IPS-15b (cell line): ENCODE results near the gene PLK2.

Experiments used
- H3K27me3 ChIP-seq: one replicate; pipeline ENCODE4 v1.6.1; 2013; ENCODE audit warnings: low read length; ENCODE audit not compliant: control insufficient read depth, insufficient read depth
- H3K36me3 ChIP-seq: one replicate; pipeline ENCODE4 v1.6.1; 2013; ENCODE audit warnings: low read length; ENCODE audit not compliant: control insufficient read depth, insufficient read depth
- H3K4me1 ChIP-seq: one replicate; pipeline ENCODE4 v1.6.1; 2013; ENCODE audit warnings: mild to moderate bottlenecking, low read length; ENCODE audit not compliant: control insufficient read depth, insufficient read depth
- H3K4me3 ChIP-seq: one replicate; pipeline ENCODE4 v1.5.1; 2013; ENCODE audit warnings: low read depth, low read length
- H3K9ac ChIP-seq: one replicate; pipeline ENCODE4 v1.6.1; 2013; ENCODE audit warnings: low read depth, mild to moderate bottlenecking, low read length
- H3K9me3 ChIP-seq: one replicate; pipeline ENCODE4 v1.6.1; 2013; ENCODE audit warnings: mild to moderate bottlenecking, low read length; ENCODE audit not compliant: control insufficient read depth, insufficient read depth

PLK2 gene

DNA sequence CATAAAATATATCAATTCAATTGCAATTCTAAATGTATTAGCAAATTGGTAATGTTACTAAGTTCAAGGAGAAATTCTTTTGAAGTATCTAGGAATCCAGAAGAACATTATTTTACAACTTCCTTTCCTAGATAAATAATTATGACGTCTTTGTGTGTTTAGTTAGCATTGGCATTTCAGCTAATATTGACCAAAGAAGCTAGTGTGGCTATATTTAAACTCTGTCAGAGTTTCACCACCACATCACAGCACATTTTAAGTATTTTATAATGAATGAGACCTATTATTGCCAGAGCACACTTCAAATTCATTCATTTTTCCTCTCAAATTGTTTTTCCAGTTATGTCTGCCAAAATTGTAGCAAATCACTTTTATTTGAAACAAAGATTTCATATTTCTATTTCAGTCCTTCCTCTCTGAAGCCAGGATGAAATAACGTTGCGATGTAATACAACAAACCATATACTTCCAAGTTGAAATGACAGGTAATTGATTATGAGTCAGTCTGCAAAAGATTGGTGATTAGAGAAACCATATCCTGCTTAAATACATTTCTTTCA lies 18.9 kb downstream of the PLK2 start:
- H3K4me3 ChIP-seq: no peak overlapping the region
- no peaks in the 10 kb centered on the region for H3K27me3 ChIP-seq
- H3K4me1 ChIP-seq: no peaks in the 10 kb centered on the region
- H3K9ac ChIP-seq: no peak overlapping the region
- no peaks in the 10 kb centered on the region for H3K9me3 ChIP-seq
- no peaks in the 10 kb centered on the region for H3K36me3 ChIP-seq

DNA sequence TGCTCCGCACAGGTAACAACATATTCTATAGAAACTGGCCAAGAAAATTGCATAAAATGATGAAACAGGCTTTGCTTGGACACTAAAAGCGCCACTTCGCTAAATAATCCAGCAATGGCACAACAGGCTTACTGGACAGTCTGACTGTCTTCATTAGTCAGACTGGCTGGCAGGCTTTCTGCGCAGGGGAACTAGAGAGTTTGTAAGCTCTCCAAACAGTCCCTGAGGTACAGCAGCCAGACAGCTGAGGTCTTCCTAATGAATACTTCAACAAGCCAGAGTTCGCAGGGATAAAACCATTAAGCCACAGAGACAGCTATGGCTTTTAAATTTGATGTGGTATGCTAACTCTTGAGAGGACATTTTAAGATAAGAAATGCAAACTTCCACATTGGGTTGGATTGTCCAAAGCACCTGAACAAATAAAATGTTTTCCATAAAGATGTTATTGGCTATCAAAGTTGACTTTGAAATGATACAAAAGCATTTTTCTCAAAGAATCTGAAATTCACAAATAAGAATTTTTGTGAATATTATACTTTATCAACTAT lies 20.7 kb downstream of the PLK2 start:
- H3K9me3 ChIP-seq: no peaks in the 10 kb centered on the region
- H3K27me3 ChIP-seq: no peaks in the 10 kb centered on the region
- H3K4me1 ChIP-seq: no peaks in the 10 kb centered on the region
- no peaks in the 10 kb centered on the region for H3K36me3 ChIP-seq
- H3K9ac ChIP-seq: no peak overlapping the region
- no peak overlapping the region for H3K4me3 ChIP-seq

DNA sequence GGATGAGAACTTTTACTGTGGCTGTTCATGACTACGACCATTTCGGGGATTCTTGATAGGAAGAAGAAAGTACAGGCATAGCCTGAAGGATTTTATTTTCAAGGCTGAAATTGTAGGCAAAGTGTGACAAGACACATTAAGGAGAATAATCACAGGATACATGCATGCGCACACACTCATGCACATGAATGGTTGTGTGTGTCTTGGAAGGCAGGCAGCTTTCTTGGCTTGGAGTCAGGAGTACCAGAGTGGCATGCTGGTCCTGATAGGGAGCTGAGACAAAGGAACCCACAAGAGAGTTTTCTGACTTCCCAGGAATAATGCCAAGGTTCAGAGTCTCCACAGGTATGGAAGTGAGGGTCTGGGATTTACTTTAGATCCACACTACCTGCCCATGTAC lies 22.2 kb downstream of the PLK2 start:
- no peaks in the 10 kb centered on the region for H3K27me3 ChIP-seq
- no peaks in the 10 kb centered on the region for H3K4me1 ChIP-seq
- no peak overlapping the region for H3K4me3 ChIP-seq
- H3K9me3 ChIP-seq: no peaks in the 10 kb centered on the region
- H3K36me3 ChIP-seq: no peaks in the 10 kb centered on the region
- no peak overlapping the region for H3K9ac ChIP-seq

DNA sequence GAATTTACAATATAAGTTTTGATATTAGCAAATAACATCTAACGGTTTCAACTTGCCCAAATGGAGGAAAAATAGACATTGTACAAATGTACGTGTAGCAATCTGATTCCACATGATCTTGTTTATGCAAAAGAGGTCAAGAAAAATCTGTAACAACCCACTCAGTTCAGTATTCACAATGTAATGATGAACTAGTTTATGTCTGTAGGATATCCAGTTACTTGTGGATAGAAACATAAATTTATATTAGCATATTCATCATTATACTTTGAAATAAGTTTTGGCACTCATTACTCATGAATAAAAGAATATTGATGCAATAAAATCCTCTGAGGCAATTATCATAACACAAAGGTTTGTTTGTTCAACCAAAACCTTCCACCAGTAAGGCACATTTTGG lies 28.1 kb downstream of the PLK2 start:
- H3K27me3 ChIP-seq: no peaks in the 10 kb centered on the region
- no peak overlapping the region for H3K4me3 ChIP-seq
- H3K36me3 ChIP-seq: no peaks in the 10 kb centered on the region
- H3K9ac ChIP-seq: no peak overlapping the region
- H3K9me3 ChIP-seq: no peaks in the 10 kb centered on the region
- no peaks in the 10 kb centered on the region for H3K4me1 ChIP-seq

DNA sequence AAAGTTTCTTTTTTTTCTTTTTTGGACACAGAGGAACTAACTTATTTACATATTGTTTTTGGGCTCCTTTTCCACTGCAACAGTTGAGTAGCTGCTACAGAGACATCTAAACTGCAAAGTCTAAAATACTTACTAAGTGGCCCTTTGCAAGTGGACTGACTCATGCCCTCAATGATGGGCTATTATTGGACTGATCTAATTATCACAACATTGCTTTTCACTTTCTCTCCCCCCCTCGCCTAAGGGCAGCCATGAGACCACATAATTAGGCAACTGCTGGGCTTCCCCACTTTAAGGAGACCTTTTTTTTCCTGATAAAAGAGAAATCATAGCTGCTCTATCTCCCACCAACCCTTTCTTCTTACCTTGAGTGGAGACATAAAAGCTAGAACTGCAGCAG lies 47.0 kb downstream of the PLK2 start:
- H3K4me3 ChIP-seq: no peak overlapping the region
- H3K9ac ChIP-seq: no peak overlapping the region
- H3K9me3 ChIP-seq: no peaks in the 10 kb centered on the region
- no peaks in the 10 kb centered on the region for H3K27me3 ChIP-seq
- no peaks in the 10 kb centered on the region for H3K4me1 ChIP-seq
- H3K36me3 ChIP-seq: no peaks in the 10 kb centered on the region

DNA sequence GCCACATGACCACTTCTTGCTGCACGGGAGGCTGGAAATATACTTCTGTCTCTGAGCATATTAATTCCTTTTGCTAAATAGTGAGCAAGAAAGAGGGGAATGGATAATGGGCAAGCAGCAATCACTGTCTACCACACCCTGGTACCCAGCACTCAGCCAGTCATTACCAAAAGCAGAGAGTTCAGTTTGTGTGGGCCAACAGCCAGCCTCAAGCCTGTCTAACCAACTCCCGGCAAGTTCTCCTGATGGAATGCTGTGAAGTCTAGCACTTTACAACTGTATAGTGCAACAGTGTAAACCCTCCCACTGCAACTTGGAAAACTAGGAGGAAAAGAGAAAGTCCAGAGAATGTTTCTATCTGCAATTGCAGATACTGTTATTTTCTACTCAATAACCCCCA lies 47.8 kb downstream of the PLK2 start:
- no peak overlapping the region for H3K9ac ChIP-seq
- no peaks in the 10 kb centered on the region for H3K27me3 ChIP-seq
- H3K4me1 ChIP-seq: no peaks in the 10 kb centered on the region
- no peaks in the 10 kb centered on the region for H3K36me3 ChIP-seq
- no peak overlapping the region for H3K4me3 ChIP-seq
- H3K9me3 ChIP-seq: no peaks in the 10 kb centered on the region

DNA sequence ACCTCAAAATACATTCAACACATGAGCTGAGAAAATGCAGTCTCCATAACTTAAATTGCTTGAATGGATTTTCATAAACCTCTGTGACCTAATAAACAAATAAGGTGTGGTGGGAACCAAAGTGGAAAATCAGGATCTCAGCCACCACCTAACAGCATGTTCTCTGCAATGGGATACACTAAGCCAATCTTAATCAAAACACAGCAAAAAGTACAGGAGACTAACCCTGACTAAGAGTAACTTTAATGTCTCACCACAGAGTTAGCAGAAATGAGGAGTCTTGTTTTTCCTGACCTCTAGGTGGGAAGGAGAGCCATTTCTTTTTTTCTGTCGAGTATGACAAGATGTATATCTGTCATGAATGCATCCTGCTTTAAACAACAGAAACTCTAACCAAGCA lies 48.5 kb downstream of the PLK2 start:
- no peak overlapping the region for H3K4me3 ChIP-seq
- H3K4me1 ChIP-seq: peaks cover 6% of the 10 kb centered on the region
- no peaks in the 10 kb centered on the region for H3K27me3 ChIP-seq
- H3K9me3 ChIP-seq: no peaks in the 10 kb centered on the region
- no peaks in the 10 kb centered on the region for H3K36me3 ChIP-seq
- H3K9ac ChIP-seq: no peak overlapping the region

DNA sequence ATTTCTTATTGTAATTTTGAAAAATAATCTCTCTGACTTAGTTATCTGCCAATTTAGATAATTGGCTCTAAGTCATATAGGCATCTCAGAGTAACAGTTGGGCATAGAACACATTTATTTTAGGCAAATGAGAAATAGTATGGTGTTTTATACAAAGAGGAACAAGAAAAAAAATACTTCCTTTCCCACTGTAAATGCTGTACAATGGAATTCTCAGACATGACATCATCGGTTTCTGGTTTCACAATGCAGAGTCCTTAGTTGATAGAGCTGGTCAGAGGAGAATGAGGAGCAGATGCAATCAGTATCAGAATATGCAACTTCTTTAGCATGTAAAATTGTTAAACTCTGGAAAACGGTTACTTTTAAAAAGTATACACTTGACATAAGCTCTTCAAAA lies 49.4 kb downstream of the PLK2 start:
- H3K9ac ChIP-seq: no peak overlapping the region
- no peaks in the 10 kb centered on the region for H3K27me3 ChIP-seq
- no peak overlapping the region for H3K4me3 ChIP-seq
- H3K4me1 ChIP-seq: peaks cover 15% of the 10 kb centered on the region
- H3K36me3 ChIP-seq: no peaks in the 10 kb centered on the region
- no peaks in the 10 kb centered on the region for H3K9me3 ChIP-seq

DNA sequence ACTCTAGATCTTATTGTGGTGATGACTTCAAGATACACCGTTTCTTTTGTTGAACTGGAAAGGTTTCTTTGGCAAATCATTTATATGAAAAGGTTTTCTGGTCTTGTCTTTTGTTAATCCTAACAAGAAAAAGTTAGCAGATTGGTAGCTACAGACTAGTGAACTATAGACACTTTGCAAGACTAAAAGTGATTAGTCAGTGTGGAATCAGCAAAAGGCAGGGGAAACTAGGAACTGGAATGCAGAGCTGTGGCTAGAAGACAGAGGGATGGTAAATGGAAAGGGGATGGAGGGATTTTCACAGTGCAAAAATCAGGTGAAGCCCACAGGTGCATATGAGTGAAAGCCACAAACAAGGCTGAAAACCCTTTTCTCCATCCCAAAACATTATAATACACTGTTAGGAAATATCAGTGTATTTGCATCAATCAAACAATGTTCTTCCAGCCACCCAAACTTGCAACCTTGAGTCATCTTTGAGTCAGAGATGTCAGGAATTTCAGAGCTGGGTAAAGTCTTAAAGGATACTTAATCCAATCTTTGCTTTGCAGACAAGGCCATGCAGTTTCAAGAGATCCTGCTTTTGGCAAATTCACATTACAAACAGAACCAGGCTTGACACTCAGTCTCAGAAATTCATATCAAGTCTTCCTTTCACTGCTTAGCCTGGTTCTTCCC lies 52.7 kb downstream of the PLK2 start:
- Histone ChIP-seq H3K36me3 (no peaks in the 10 kb centered on the region), H3K27me3 (no peaks in the 10 kb centered on the region), H3K4me1 (peaks cover 15% of the 10 kb centered on the region), H3K9ac (no peak overlapping the region), H3K9me3 (no peaks in the 10 kb centered on the region), H3K4me3 (no peak overlapping the region)

DNA sequence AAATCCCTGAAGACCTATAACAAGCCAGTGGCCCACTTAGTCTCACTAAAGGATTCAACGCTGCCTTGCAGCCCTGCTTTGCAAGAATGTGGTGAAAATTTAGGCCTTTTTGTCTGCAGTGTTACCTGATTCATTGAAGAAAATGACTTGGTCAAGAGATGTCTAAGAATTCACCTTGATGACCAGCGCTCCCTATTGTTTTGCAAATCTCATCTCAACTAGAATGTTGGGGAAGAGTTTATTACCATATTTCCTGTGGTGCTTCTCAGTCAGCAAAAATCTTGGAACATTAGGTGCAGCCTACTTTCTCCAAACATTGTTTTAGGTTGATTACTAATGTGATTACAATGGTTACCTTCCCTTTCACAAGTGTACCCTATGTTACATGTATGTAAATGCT lies 53.5 kb downstream of the PLK2 start:
- Histone ChIP-seq H3K9ac (no peak overlapping the region), H3K27me3 (no peaks in the 10 kb centered on the region), H3K4me3 (no peak overlapping the region), H3K36me3 (no peaks in the 10 kb centered on the region), H3K9me3 (no peaks in the 10 kb centered on the region), H3K4me1 (peaks cover 15% of the 10 kb centered on the region)

DNA sequence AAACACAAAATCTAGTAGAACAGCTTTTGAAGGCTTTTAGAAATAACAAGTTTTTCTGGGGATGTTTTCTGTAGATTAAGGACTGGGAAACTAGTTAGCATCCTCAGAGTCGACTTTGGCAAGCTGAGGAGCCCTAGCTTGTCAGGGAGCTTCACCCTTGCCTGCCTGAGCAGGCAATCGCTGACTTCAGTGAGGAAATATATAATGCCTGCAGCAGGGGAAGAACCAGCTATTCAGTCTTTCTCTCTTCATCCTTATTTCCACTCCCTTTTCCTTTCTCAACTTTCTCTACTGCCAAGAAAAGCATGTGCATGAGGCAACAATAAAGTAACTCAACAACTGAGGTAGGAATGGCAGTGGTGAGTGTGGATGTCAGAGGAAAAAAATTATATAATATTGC lies 54.7 kb downstream of the PLK2 start:
- Histone ChIP-seq H3K4me1 (peaks cover 15% of the 10 kb centered on the region), H3K36me3 (no peaks in the 10 kb centered on the region), H3K4me3 (no peak overlapping the region)

DNA sequence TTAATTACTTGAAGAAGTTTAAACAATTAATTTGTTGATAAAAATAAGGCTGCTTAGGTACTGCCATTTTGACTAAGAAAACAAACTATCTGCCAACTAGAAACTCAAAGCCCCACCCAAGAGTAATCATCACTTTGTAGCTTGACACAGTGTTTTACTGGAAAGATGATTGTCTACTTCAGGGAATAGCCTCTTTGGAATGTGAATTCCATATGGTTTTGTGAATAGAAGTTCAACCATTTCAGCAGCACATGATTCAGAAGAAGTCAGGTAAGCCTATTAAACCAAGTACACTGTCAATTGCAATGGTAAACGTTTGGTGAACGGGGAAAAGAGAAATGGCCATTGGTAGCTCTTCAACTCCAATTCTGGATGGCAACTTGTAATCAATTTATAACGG lies 55.2 kb downstream of the PLK2 start:
- Histone ChIP-seq H3K36me3 (no peaks in the 10 kb centered on the region), H3K9me3 (no peaks in the 10 kb centered on the region), H3K9ac (no peak overlapping the region), H3K4me3 (no peak overlapping the region), H3K4me1 (peaks cover 15% of the 10 kb centered on the region), H3K27me3 (no peaks in the 10 kb centered on the region)

More for the DNA sequence above, 54.7 kb downstream of the PLK2 start:
- Histone ChIP-seq H3K9ac (no peak overlapping the region), H3K27me3 (no peaks in the 10 kb centered on the region), H3K9me3 (no peaks in the 10 kb centered on the region)
